Head of caudate nucleus (tissue), 42 donors: Measurements from ENCODE around the gene NLRX1.
"Not testable (repeated sequence)": the region's sequence is repeated elsewhere in the genome, so short reads cannot be mapped to it uniquely, and the experiment has no call there.

ENCODE experiments used
- DNase-seq, 42 donors: peaks; one replicate each; pipeline versions ENCODE4 v3.0.0 to v3.0.0-alpha.2; 2020 to 2021; ENCODE audit warnings: mixed read lengths in 7 of 42
- intact Hi-C: fragments of 100-400 bp; cut with DNase I; formaldehyde crosslinking; loops from one replicate; pipeline ENCODE4 v1.15.0; 2022

Gene NLRX1

GRCh38 chr11:119168471-119169281, at the start of gene NLRX1:
NLRX1 (plus strand) TSS chr11:119168725; CDS start chr11:119171404, 2,679 bp downstream.
- peak; percentile 54 to 93 (median 84) for DNase-seq
- intact Hi-C loops, result no loop called here

- intact Hi-C loops, result no loop called here
Observed at GRCh38 chr11:119118946-119119345, 49.6 kb upstream of the NLRX1 start.

GRCh38 chr11:119120639-119121007, 47.9 kb upstream of the NLRX1 start:
- DNase-seq, result no peak
- intact Hi-C loops, result no loop called here

More at GRCh38 chr11:119118946-119119345, 49.6 kb upstream of the NLRX1 start:
- no peak for DNase-seq

GRCh38 chr11:119121008-119121810, 47.3 kb upstream of the NLRX1 start, which contains the start of gene HINFP:
HINFP (plus strand) TSS chr11:119121580; CDS start chr11:119126945, 5,365 bp downstream.
- intact Hi-C loops, result no loop called here
- DNase-seq, result peak; percentile 99 to 100 (median 100)

- intact Hi-C loops, result no loop called here
Observed at GRCh38 chr11:119121811-119122124, 46.8 kb upstream of the NLRX1 start.

GRCh38 chr11:119125821-119126220, 42.7 kb upstream of the NLRX1 start:
- intact Hi-C loops, result no loop called here
- DNase-seq, result no peak

More at GRCh38 chr11:119121811-119122124, 46.8 kb upstream of the NLRX1 start:
- no peak for DNase-seq

GRCh38 chr11:119126675-119127268, 41.8 kb upstream of the NLRX1 start:
- intact Hi-C loops, result no loop called here

GRCh38 chr11:119130662-119131061, 37.9 kb upstream of the NLRX1 start:
- intact Hi-C loops, result no loop called here
- DNase-seq, result no peak

More at GRCh38 chr11:119126675-119127268, 41.8 kb upstream of the NLRX1 start:
- DNase-seq, result no peak

- intact Hi-C loops, result no loop called here
- peak in 3 of 42 donors; percentile 25 to 42 (median 30) for DNase-seq
Observed at GRCh38 chr11:119134389-119134978, 34.0 kb upstream of the NLRX1 start.

GRCh38 chr11:119139276-119139675, 29.2 kb upstream of the NLRX1 start:
- intact Hi-C loops, DNase-seq: not testable (repeated sequence)

GRCh38 chr11:119144825-119145486, 23.6 kb upstream of the NLRX1 start:
- intact Hi-C loops, result no loop called here

GRCh38 chr11:119145551-119145950, 23.0 kb upstream of the NLRX1 start:
- DNase-seq, result no peak
- intact Hi-C loops, result no loop called here

More at GRCh38 chr11:119144825-119145486, 23.6 kb upstream of the NLRX1 start:
- peak in 28 of 42 donors; percentile 18 to 75 (median 37) for DNase-seq

- no peak for DNase-seq
- intact Hi-C loops, result no loop called here
Observed at GRCh38 chr11:119147604-119148333, 20.8 kb upstream of the NLRX1 start.

- intact Hi-C loops, result no loop called here
- no peak for DNase-seq
Observed at GRCh38 chr11:119148720-119149017, 19.9 kb upstream of the NLRX1 start.

- intact Hi-C loops, result no loop called here
- peak in 31 of 42 donors; percentile 3 to 65 (median 30) for DNase-seq
Observed at GRCh38 chr11:119149018-119149785, 19.3 kb upstream of the NLRX1 start, which contains the start of gene ABCG4. ABCG4 (plus strand) TSS chr11:119149052; CDS start chr11:119149966, 914 bp downstream.

GRCh38 chr11:119149786-119150275, 18.7 kb upstream of the NLRX1 start:
- no peak for DNase-seq
- intact Hi-C loops, result no loop called here

GRCh38 chr11:119152043-119152442, 16.5 kb upstream of the NLRX1 start:
- intact Hi-C loops, result no loop called here
- no peak for DNase-seq
